HL-60/S4 treated with phorbol 12-myristate 13-acetate at 8.2 ng/mL for 4 days and 3 days (cell line): ENCODE measurements around the gene PRKCA.
"Not testable (repeated sequence)": the region's sequence is repeated elsewhere in the genome, so short reads cannot be mapped to it uniquely, and the experiment has no call there.

Experiments
- in situ Hi-C: fragments of 300-500 bp; cut with MboI; formaldehyde crosslinking; loops from 2 replicates; pipeline ENCODE4 v1.15.0; 2022; ENCODE audit warnings: low sequenced_read_pairs

PRKCA gene

DNA sequence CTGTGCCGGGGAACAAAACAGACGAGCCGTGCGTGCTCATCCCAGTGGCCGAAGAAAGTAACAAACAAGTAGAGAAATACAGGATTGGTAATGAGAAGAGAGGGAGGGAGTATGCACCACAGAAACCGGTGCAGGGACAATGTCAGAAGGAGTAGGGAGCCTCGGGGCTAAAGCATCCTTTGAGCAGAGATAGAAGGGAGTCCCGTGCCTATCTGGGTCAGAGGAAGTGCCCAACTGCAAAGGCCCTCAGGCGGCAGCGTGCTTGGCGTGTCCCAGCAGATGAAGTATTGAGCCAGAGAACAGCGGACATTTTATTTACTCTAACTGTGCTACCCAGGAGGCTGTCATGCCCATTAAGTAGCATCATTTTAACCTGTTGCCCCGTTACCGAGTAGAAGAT, 417.6 kb downstream of the PRKCA start:
- in situ Hi-C loops, result no loop called here

DNA sequence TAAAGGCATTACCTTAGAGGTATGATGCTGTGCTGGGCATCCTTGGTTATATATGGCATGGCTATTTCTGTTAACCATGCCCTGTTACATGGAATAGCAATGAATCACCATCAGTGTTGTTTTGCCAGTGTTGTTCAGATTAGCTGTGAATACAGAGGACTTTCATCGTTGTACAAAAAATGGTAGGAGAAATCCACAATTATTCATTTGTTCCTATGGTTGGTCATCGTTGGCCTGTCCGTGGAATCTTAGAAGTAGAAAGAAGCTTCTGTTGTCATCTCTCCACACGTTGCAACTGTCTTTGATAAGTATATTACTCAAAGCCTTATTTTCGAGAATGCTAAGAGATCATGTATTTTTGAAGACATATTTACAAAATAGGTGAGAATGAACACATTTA, 418.2 kb downstream of the PRKCA start:
- in situ Hi-C loops, result no loop called here

DNA sequence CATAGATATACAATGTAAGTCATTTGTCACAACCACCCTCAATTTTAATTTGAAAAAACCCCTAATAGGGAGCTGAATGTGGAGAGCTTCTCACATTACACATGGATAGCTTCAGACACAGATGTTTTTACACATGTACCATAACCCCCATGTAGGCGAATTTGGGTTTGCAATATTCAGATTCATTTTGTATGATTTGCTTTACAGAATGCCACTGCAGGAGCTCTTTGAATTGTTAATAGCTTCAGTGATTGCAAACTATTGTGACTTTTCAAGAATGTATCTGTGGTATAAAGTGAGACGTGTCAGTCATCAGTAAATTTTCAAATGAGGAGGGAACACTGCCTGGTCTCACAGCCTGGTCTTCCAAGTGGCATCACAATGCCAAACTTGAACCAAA, 419.9 kb downstream of the PRKCA start:
- in situ Hi-C loops, result no loop called here

DNA sequence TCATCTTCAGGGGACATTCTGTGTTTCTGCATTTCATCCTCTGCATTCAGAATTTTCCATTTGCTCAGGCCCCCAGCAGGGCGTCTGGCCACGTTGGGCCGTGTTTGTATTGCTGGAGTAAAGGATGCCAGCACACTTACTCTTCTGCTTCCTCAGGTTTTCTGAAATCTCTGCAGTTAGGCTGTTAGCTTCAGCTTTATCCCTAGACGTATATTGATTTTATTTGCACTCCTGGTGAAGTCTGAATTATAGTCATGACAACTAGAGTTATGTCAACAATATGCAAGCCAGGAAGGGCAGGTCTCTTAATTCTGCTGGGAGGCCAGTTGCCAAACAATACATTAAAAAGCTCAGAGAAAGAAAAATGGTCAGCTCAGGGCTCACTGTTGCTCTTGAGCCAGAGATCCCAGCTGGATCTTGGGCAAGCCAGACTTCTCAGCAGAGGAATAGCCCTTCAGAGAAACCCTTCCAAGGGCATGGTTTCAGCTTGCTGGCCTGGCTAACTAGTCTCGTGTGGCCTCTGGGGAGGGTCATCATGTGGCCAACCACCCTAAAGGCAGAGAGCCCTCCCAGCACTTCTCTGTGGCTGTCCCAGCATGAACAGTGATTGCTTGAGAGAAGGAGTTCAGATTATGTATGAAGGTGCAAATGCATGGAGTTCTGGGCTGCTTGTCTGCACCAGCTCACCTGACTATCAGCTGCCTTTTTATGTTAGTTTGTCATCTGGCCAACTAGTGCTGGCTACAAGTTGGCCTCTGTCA, 422.3 kb downstream of the PRKCA start:
- in situ Hi-C loops, result no loop called here

DNA sequence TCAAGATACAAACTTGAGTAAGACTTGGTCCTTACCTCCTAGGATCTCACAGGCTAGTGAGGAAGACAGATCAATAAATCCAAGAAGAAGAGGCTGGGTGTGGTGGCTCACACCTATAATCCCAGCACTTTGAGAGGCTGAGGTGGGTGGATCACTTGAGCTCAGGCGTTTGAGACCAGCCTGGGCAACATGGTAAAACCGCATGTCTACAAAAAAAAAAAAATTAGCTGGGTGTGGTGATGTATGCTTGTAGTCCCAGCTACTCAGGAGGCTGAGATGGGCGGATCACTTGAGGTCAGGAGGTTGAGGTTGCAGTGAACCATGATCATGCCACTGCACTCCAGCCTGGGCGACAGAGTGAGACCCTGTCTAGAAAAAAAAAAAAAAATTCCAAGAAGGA, 423.0 kb downstream of the PRKCA start:
- in situ Hi-C loops, result not testable (repeated sequence)

DNA sequence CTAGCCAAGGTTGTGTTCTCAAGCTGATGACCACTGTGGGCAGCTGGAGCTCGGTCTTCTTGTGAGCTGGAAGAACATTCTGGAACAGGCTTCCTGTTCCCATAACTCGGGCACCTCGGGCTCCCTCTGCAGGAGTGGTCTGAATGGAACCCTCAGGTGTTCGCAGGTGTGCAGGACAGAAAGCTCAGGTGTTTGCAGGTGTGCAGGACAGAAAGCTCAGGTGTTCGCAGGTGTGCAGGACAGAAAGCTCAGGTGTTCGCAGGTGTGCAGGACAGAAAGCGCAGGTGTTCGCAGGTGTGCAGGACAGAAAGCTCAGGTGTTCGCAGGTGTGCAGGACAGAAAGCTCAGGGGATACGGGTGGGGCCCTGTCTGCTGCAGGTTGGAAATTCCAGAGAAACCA, 423.5 kb downstream of the PRKCA start:
- in situ Hi-C loops, result no loop called here

DNA sequence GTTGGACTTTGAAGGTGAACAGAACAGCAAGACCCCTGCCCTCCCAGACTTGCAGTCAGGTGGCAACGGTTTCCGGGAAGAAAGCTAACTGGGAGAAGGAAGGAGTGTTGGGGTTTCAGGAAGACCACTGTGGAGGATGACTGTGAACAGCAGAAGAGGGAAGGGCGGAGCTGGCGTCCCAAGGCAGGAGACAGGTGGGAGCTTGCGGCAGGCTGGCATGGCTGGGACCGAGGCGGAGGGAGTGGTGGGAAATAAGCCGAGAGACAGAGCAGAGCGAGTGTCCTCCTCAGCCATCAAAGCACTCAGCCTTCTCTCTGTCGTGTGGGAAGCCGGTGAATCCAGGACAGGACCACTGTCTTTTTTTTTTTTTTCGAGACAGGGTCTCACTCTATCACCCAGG, 424.0 kb downstream of the PRKCA start:
- in situ Hi-C loops, result no loop called here

DNA sequence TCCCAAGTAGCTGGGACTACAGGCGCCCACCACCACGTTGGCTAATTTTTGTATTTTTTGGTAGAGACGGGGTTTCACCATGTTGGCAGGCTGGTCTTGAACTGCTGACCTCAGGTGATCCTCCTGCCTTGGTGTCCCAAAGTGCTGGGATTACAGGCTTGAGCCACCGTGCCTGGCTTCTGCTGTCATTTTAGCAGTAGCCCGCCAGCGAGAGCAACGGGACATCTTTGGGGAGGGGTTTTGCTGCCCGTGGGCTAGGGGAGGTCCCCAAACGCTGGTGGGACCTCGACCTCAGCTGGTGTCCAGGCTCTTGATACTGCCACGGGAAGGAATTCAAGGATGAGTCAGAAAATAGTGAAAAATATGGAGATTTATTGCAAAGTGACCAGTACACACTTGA, 424.4 kb downstream of the PRKCA start:
- in situ Hi-C loops, result no loop called here

DNA sequence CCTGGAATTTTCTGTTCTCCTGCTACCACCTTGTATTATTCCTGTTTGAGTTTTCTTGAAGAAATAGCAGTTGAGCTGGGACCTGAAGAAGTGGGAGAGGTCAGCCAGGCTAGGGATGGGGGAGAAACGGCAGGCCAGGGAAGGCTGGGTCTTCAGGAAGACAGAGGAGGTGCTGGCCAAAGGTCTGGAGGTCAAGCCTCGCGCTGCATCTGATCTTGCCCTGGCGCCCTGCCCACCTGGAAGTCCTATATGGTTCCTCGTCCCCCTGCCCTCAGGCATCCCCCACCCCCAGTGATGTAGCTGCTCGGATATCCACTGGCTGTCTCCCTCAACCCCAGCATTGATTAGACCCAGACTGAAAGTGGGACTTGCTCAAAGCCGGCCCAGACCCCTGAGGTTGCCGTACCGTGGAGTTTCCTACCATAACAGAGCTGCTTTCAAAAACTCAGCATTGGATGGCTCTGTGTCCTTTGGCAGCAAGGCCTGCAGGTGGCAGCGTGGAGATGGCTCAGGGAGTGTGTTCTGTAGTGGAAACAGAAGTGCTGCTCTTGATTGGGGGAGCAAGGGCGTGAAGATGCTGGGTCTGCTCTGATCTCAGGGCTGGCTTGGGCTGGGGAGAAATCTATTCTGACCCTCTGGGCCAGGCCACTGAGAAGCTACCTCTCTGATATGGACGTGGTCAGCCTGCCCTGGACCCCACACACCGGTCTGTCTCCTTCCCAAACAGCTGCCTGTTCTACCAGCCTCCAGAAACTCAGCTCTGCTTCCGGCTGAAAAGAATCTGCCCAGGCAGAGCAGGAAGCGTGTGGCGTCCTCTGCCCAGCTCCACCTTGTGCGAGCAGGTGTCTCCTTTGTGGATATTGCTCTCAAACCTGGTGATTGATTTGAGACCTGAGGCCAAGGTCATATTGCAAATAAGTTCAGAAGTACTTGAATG, 425.5 kb downstream of the PRKCA start:
- in situ Hi-C loops, result no loop called here

DNA sequence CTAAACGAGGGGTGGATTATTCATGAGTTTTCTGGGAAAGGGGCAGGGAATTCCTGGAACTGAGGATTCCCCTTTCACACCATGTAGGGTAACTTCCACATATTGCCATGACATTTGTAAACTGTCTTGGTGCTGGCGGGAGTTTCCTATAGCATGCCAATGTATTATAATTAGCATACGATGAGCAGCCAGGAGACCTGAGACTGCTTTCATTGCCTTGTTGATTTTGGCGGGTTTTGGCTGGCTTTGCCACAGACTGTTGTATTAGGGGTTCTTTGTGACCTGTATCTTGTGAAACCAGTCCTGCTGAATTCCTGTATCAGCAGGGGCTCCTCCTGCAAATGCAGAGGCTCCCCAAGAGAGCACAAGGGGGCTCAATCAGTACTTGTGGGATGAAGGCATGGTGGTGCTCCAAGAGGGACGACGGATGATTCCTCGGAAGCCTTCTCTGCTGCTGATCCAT, 428.1 kb downstream of the PRKCA start:
- in situ Hi-C loops, result no loop called here

DNA sequence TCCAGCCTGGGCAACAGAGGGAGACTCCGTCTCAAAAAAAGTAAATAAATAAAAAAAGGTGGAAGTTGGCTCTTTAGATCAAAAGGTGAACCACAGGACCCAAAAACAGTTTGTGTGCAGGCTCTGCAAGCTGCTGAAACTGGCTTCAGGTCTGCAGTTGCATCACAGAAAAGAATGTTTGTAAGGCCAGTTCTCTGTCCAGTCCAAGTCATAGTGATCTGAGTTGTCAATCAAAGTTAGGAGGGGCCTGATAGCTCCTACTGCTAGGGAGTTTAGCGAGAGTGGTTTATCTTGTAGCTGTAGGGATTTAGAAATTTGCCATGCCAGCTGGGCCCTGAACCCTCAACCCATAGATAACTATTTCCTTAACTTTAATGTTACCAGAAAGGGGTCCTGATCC, 431.3 kb downstream of the PRKCA start:
- in situ Hi-C loops, result no loop called here

DNA sequence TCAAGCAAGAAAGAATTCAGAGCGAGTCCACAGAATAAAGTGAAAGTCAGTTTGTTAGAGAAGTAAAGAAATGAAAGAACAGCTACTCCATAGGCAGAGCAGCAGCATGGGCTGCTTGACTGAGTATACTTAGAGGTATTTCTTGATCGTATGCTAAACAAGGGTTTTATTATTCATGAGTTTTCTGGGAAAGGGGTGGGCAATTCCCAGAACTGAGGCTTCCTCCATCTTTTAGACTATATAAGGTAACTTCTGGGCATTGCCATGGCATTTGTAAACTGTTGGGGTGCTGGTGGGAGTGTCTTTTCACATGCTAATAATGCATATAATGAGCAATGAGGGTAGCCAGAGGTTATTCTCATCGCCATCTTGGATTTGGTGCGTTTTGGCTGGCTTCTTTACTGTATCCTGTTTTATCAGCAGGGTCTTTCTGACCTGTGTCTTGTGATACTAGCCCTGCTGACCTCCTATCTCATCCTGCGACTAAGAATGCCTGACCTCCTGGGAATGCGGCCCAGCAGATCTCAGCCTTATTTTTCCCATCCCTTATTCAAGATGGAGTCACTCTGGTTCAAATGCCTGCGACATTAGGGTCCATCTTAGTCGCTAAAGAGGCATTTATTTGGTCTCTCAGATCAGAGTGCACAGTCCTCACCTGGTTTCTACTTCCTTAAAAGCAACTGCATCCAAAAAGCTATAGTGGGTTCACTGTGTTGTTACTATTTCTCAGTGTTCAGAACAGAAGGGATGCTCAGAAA, 432.0 kb downstream of the PRKCA start:
- in situ Hi-C loops, result no loop called here

DNA sequence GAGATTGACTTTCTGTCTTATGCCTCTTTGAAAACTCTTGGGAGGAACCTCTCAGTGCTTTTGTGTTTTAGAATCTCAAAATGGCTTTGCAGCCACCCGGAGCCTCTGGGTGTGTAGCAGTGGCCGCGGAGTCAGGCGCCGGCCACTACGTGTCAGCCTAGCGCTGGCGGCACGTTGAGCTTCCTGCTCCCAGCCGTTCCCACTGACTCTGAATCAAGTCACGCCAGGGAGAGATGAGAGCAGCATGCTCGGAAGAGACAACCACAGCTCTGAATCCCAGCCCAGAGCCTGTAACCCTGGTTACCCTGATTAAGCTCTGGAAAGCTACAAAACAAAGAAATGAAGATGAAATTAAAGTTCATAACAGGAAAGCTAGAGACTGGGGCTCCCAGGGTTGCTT, 435.1 kb downstream of the PRKCA start:
- in situ Hi-C loops, result no loop called here

DNA sequence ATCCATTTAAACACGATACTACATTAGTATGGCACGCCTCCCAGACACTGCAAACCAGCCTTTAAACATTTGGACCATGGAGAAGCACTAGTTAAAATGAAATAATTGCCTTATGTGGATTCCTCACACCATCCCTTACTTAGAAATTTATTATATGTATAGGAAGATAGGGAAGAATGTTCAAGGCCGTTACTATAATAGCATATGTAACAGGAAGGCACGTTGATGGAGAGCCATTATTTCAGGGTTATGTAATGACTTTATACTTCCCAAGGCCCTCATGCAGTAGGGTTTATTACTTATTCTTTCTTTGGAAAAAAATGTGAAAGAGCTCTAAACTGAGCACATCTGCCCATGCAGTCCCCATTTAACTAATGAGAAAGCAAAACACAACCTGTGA, 435.9 kb downstream of the PRKCA start:
- in situ Hi-C loops, result no loop called here

DNA sequence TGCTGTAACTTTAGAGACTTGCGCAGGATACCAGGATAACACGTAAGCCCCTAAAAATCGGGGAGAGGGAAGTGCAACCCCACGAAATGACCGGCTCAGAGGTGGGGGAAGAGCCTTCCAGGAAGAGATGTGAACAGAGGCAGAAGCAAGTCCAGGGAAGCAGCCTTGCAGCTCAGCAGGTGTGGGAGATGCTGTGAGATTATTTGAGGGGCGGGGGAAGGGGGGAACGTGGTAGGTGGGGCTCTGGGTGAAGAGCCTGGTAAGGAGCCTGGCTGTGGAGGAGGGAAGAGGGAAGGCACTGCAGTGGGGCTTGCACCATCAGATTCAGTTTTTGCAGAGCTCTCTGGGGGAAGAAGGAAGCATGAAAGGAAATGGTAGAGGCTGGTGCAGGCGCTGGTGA, 437.1 kb downstream of the PRKCA start:
- in situ Hi-C loops, result no loop called here

DNA sequence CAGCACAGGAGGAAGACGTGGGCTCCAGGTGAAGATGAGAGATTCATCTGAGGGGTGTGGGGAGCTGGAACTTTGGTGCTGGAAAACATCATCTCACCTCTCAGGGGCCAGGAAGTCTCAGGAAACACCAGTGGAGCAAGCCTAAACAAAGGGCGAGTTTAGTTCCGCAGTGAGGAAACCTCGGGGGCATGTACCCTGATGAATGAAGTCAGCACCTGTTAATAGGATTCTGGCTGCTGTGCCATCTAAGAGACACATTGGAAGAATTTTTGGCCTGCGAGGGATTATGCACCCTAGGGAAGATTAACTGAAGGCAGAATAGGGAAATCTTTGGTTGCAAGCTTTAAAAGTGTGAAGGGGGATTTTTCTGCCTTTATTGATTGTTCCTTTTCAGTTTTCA, 437.8 kb downstream of the PRKCA start:
- in situ Hi-C loops, result no loop called here

DNA sequence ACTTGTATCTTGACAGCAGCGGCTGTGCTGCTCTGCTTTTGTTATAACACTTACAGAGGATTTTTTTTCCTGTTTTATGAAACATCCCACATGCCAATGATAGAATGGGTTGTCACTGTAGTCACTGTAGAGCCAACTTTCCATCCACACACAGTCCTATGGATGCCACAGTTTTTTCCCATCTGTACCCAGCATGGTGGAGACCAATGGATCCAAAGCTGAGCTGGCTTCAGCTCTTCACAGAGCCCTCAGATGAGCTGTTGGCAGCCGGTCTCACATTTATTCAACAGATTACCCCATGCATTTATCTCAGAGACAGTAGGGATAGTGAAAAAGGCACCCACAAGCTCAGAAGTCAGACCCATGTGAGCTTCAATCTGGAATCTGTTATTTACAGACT, 441.1 kb downstream of the PRKCA start:
- in situ Hi-C loops, result no loop called here

DNA sequence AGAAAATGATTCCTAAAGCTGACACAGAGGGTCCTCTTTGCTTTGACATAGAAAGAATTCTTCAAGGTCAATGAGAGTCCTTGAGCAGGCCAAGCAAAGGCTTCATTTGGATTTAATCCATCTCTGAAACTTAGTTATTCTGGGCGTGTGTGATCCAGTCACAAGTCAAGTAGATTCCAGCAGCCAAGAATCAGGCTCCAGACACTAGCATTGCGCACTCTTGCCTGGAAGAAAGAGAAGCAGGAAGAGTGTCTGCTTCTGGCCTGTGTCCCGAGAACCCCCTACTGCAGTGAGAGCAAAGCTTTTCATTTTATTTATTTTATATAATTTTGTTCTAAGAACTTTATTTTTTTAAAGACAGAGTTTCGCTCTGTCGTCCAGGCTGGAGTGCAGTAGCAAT, 444.3 kb downstream of the PRKCA start:
- in situ Hi-C loops, result no loop called here

DNA sequence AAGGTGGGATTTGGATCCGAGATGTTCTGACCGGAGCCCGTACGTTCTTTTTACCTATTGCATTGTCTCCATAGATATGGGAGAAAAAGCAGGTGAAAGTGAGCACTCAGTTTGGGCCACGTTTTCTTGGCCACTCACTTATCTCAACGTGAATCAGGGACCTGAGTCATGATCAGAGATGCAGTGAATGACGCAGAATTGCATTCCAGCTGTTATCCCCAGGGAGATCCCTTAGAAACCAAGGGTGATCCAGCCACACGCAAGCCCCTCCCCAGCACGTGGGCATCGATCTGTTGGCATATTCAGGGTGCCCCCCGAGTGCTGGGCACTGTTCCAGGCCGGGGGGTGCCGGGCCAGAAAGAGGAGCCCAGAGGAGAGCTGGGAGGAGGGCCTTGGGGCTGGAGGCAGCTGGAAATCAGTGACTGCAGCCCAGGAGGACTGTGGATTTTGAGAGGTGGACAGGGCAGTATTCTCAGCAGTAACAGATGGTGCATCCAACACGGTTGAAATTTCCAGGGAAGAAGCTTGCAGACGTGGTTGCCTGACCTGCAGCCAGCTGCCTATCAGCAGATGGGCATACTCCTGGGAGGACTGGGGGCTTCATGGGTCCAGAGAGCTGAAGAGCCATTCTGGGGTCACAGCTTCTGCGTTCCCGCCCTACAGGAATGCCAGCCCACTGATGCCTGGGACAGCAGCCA, 445.3 kb downstream of the PRKCA start:
- in situ Hi-C loops, result no loop called here

DNA sequence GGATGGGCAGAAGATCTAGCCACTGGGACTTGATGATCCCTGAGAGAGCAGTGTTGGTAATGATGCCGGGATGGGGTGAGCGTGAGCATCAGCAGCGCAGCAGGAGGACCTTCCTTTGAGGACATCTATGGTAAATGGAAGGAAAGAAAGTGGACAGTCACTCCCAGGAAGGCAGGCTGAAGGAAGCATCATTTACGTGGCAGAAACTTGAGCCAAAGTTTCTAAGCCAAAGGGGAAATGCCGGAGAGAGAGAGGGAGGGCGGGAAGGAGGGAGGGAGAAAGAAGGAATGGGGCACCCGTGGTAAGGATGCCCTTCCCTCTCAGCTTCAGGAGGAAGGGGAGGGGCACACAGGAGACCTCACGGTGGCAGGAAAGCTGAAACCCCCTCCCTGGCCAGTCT, 446.2 kb downstream of the PRKCA start:
- in situ Hi-C loops, result no loop called here
